GM23248 (cell line): ENCODE data around the gene TCF15.

ENCODE experiments used
- EZH2 ChIP-seq: fragments of 200-600 bp; sonication (generic); IDR thresholded peaks from 2 replicates; pipeline ENCODE4 v1.6.1; 2018; ENCODE audit warnings: antibody characterized with exemption, mild to moderate bottlenecking; ENCODE audit not compliant: insufficient read depth, poor library complexity, severe bottlenecking
- EZH2phosphoT487 ChIP-seq: fragments of 200-600 bp; sonication (generic); IDR thresholded peaks from 2 replicates; pipeline ENCODE4 v1.6.1; 2018; ENCODE audit warnings: antibody characterized with exemption, moderate library complexity, mild to moderate bottlenecking, low read depth; ENCODE audit not compliant: insufficient read depth

- no peak for TF ChIP-seq EZH2
- TF ChIP-seq EZH2phosphoT487 = no peak
These were observed 45.9 kb downstream of the TCF15 start for GRCh38 chr20:564192-564591.
